HUES64 (cell line): ENCODE data around the gene ETV3L.

Source experiments
- H3K27ac ChIP-seq: 2 replicates; pipeline ENCODE4 v1.7.0; 2013; ENCODE audit warnings: low read depth, low read length, inconsistent platforms
- H3K27me3 ChIP-seq: 2 replicates; pipeline ENCODE4 v1.6.1; 2013; ENCODE audit warnings: mild to moderate bottlenecking, low read length; ENCODE audit not compliant: insufficient read depth
- H3K36me3 ChIP-seq: 2 replicates; pipeline ENCODE4 v1.6.1; 2013; ENCODE audit warnings: mild to moderate bottlenecking, low read length; ENCODE audit not compliant: insufficient read depth
- H3K4me1 ChIP-seq: 2 replicates; pipeline ENCODE4 v1.6.1; 2013; ENCODE audit warnings: mild to moderate bottlenecking, low read length, moderate library complexity; ENCODE audit not compliant: insufficient read depth
- H3K4me3 ChIP-seq: 2 replicates; pipeline ENCODE4 v1.5.1; 2013; ENCODE audit warnings: mild to moderate bottlenecking, low read length, moderate library complexity
- H3K9ac ChIP-seq: 2 replicates; pipeline ENCODE4 v1.6.1; 2013; ENCODE audit warnings: mild to moderate bottlenecking, low read depth, low read length
- H3K9me3 ChIP-seq: 2 replicates; pipeline ENCODE4 v1.6.1; 2013; ENCODE audit warnings: low read depth, low read length; ENCODE audit not compliant: insufficient read depth
- WGBS: fragments of 150-250, 120-280 bp; methylation state at CpG from one replicate; pipeline ENCODE4 v1.1.7; 2013; ENCODE audit warnings: missing lambda C conversion rate; 5-methylcytosine and 5-hydroxymethylcytosine counted together

Gene ETV3L

GRCh38 chr1:157132111-157132510 lies 32.5 kb upstream of the ETV3L start:
- peaks cover 91% of the 10 kb centered on the region for H3K36me3 ChIP-seq
- H3K4me1 ChIP-seq, result peaks cover 12% of the 10 kb centered on the region
- no peak overlapping the region; the same call in 1 of the 2 replicates for H3K27ac ChIP-seq
- H3K27me3 ChIP-seq, result no peaks in the 10 kb centered on the region
- WGBS, result 91% methylated on average over 5 of the region's 5 CpGs
- no peaks in the 10 kb centered on the region for H3K9me3 ChIP-seq
- no peak overlapping the region for H3K4me3 ChIP-seq
- no peak overlapping the region for H3K9ac ChIP-seq

DNA sequence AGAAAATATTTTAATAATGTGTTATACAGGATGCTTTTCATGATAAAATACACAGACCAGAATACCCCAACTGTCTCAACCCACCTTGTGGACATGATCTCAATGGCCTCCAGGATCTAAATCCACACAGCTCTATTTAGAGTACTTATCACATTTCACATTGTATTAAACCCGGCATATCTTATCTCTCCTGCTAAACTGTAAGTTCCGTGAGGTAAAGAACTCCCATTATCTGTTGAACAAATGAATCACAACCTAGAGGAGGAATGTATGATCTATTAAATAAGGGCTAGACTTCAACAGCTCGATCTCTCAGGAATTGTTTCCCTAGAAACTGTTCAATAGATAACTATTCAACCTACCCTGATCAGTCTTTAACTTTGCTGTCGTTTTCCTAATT lies 31.7 kb upstream of the ETV3L start:
- Histone ChIP-seq H3K4me1 (peaks cover 4% of the 10 kb centered on the region; the same call in 1 of the 2 replicates), H3K36me3 (peaks cover 94% of the 10 kb centered on the region)

DNA sequence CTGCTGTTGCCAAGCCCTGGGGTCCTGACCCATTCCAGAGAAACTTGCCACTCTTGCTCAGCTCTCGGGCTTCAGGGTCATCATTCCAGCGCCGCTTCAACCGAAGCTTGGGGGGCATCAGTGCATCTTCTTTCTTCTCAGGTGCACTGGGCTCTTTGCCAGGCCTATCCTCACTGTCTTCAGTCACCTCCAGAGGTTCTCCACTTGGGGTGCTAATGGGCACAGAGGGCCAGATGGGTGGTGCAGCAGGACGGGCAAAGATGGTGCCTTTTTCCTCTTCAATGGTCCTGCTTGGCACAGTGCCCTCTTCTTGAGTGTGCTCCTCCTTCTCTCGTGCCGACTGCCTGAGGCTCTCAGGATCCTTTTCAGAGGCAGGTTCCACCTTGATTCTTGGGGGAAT lies 25.2 kb upstream of the ETV3L start:
- H3K4me3 ChIP-seq, result no peak overlapping the region
- no peak overlapping the region for H3K27ac ChIP-seq
- H3K36me3 ChIP-seq, result peaks cover 71% of the 10 kb centered on the region
- WGBS, result 95% methylated on average over 7 of the region's 7 CpGs
- H3K9me3 ChIP-seq, result no peaks in the 10 kb centered on the region
- H3K27me3 ChIP-seq, result no peaks in the 10 kb centered on the region
- H3K4me1 ChIP-seq, result peaks cover 3% of the 10 kb centered on the region; the same call in 1 of the 2 replicates
- no peak overlapping the region for H3K9ac ChIP-seq

More for the DNA sequence above, 31.7 kb upstream of the ETV3L start:
- no peak overlapping the region for H3K9ac ChIP-seq
- WGBS, result 92% methylated on average over 4 of the region's 4 CpGs
- H3K27ac ChIP-seq, result no peak overlapping the region
- no peak overlapping the region for H3K4me3 ChIP-seq
- no peaks in the 10 kb centered on the region for H3K9me3 ChIP-seq
- no peaks in the 10 kb centered on the region for H3K27me3 ChIP-seq

DNA sequence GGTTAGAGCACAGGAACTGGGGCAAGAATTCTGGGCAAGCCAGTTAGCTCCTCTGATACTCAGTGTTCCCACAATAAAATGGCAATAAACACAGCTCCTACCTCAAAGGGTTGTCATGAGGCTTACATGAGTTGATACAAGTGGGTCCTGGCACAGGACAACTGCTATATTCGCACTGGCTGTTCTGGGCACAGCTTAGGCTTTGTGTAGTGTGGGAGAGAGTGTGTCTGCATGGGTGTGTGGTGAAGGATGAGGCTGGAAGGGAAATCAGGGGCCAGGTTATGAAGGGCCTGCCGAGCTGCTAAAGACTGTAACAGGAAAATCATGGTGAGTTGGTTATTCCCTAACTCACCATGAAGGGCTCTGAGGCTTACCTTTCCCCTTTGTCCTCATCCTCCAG lies 19.8 kb upstream of the ETV3L start:
- no peaks in the 10 kb centered on the region for H3K9me3 ChIP-seq
- WGBS, result 87% methylated on average over 2 of the region's 2 CpGs
- H3K36me3 ChIP-seq, result peaks cover 23% of the 10 kb centered on the region
- H3K27ac ChIP-seq, result no peak overlapping the region
- peaks cover 25% of the 10 kb centered on the region for H3K4me1 ChIP-seq
- H3K27me3 ChIP-seq, result no peaks in the 10 kb centered on the region
- no peak overlapping the region for H3K4me3 ChIP-seq
- no peak overlapping the region for H3K9ac ChIP-seq

GRCh38 chr1:157119008-157119407 lies 19.4 kb upstream of the ETV3L start:
- Histone ChIP-seq H3K4me1 (peaks cover 29% of the 10 kb centered on the region), H3K27ac (no peak overlapping the region), H3K9me3 (no peaks in the 10 kb centered on the region), H3K27me3 (no peaks in the 10 kb centered on the region), H3K36me3 (peaks cover 18% of the 10 kb centered on the region), H3K4me3 (no peak overlapping the region), H3K9ac (no peak overlapping the region)
- WGBS, result 90% methylated on average over 9 of the region's 9 CpGs

GRCh38 chr1:157117527-157118057 lies 18.0 kb upstream of the ETV3L start:
- H3K9ac ChIP-seq, result no peak overlapping the region
- no peak overlapping the region for H3K4me3 ChIP-seq
- 77% methylated on average over 4 of the region's 4 CpGs for WGBS
- peaks cover 43% of the 10 kb centered on the region for H3K4me1 ChIP-seq
- H3K27me3 ChIP-seq, result no peaks in the 10 kb centered on the region
- no peak overlapping the region for H3K27ac ChIP-seq
- H3K36me3 ChIP-seq, result peaks cover 4% of the 10 kb centered on the region; the same call in 1 of the 2 replicates
- H3K9me3 ChIP-seq, result no peaks in the 10 kb centered on the region

GRCh38 chr1:157116737-157117103 lies 17.1 kb upstream of the ETV3L start:
- Histone ChIP-seq H3K4me1 (peaks cover 52% of the 10 kb centered on the region), H3K27ac (no peak overlapping the region), H3K9me3 (no peaks in the 10 kb centered on the region), H3K9ac (no peak overlapping the region), H3K36me3 (no peaks in the 10 kb centered on the region; the same call in 1 of the 2 replicates), H3K27me3 (no peaks in the 10 kb centered on the region), H3K4me3 (no peak overlapping the region)

DNA sequence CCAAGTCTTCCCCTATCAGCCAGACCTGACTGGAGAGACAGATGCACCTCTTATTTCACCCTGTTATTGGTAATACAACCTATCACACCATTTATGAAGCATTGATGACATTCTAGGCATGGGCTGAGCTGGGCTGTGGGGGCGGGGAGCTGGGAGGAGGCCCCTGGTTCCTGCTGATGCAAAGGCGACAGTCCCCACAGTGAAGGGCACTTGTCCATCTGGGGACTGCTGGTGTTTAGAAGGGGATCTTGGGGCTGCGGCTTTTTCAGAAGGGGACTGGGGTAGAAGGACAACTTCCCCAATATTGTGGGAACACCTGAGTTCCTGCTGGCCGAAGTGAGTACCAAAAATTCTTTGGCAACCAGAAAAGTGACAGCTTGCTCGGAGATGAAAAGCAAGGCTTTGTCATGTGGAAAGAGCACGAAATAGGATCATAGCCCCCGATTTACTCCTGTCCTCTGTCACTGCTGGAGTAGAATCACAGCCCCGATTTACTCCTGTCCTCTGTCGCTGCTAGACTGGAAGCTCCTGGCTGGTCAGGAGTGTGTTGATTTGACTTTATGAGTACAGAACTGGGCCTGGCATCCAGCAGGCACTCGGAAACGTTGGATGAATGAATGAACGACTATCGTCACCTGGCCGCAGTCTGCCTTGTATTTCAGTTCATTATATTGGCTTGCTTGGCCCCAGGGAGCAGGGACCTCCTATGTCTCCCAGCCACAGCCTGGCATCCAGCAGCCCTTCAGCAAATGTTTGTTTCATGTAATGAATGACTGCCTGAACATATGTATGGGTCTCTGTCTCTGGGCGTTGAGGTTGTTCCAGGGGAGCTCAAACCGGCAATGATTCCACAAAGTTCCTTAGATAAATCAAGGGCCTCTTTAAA lies 16.5 kb upstream of the ETV3L start:
- Histone ChIP-seq H3K36me3 (no peaks in the 10 kb centered on the region; the same call in 1 of the 2 replicates), H3K4me3 (no peak overlapping the region), H3K9ac (no peak overlapping the region), H3K27ac (peak overlapping the region; percentile 5; the same call in 1 of the 2 replicates), H3K9me3 (no peaks in the 10 kb centered on the region), H3K4me1 (peaks cover 54% of the 10 kb centered on the region), H3K27me3 (no peaks in the 10 kb centered on the region)
- WGBS, result 71% methylated on average over 16 of the region's 16 CpGs

GRCh38 chr1:157115429-157115838 lies 15.8 kb upstream of the ETV3L start:
- no peak overlapping the region for H3K9ac ChIP-seq
- no peak overlapping the region for H3K4me3 ChIP-seq
- H3K27me3 ChIP-seq, result no peaks in the 10 kb centered on the region
- H3K36me3 ChIP-seq, result no peaks in the 10 kb centered on the region
- H3K9me3 ChIP-seq, result no peaks in the 10 kb centered on the region
- H3K27ac ChIP-seq, result peak overlapping the region; percentile 5; the same call in 1 of the 2 replicates
- 36% methylated on average over 3 of the region's 3 CpGs for WGBS
- peaks cover 57% of the 10 kb centered on the region for H3K4me1 ChIP-seq

- H3K27me3 ChIP-seq, result no peaks in the 10 kb centered on the region
- no peaks in the 10 kb centered on the region for H3K36me3 ChIP-seq
- H3K27ac ChIP-seq, result no peak overlapping the region
- 86% methylated on average over 18 of the region's 18 CpGs for WGBS
- no peaks in the 10 kb centered on the region for H3K9me3 ChIP-seq
- H3K9ac ChIP-seq, result no peak overlapping the region
- H3K4me3 ChIP-seq, result no peak overlapping the region
- peaks cover 57% of the 10 kb centered on the region for H3K4me1 ChIP-seq
Observed at GRCh38 chr1:157114183-157115121, 14.8 kb upstream of the ETV3L start.

DNA sequence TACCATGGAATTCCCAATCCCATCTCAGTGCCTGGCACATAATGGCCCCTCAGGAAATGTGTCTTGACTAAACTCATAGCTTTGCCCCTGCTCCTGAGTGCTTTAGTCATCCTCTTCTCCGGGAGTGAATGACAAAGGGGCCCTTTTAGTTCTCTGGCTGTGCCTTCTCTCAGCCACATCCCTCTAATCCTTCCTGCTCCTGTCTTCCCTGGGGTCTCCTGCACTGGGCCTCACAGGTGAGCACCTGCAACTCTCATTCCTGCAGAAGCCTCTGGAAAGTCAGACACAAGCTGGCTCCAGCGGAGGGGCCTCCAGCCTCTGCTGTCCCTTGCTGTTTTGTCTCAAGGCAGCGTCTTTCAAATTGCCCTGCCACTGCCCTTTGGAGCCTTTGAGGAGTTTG lies 14.0 kb upstream of the ETV3L start:
- H3K9me3 ChIP-seq, result no peaks in the 10 kb centered on the region
- no peak overlapping the region for H3K4me3 ChIP-seq
- WGBS, result 44% methylated on average over 3 of the region's 3 CpGs
- 0 out of 2 replicates have a peak overlapping the region, but pooled peaks have one; percentile 36 for H3K27ac ChIP-seq
- H3K27me3 ChIP-seq, result no peaks in the 10 kb centered on the region
- no peaks in the 10 kb centered on the region for H3K36me3 ChIP-seq
- H3K9ac ChIP-seq, result no peak overlapping the region
- H3K4me1 ChIP-seq, result peaks cover 57% of the 10 kb centered on the region
